Fibroblast of pulmonary artery (primary cell): ENCODE results near the gene CACNA1S.

ENCODE experiments used
- DNase-seq: peaks from one replicate; pipeline ENCODE4 v3.0.0-alpha.2; 2010; ENCODE audit warnings: low read depth
- H3K4me3 ChIP-seq: replicated peaks from 2 replicates; pipeline ENCODE4 v1.5.1; 2011; ENCODE audit warnings: low read depth, mild to moderate bottlenecking, control low read depth, low read length, moderate library complexity
- TF ChIP-seq, protein P1 (sequence below): IDR thresholded peaks from 2 replicates; pipeline ENCODE4 v1.5.1; 2011; ENCODE audit warnings: mild to moderate bottlenecking, control low read depth, low read length, inconsistent platforms; ENCODE audit errors: missing control alignments

The CACNA1S gene

DNA sequence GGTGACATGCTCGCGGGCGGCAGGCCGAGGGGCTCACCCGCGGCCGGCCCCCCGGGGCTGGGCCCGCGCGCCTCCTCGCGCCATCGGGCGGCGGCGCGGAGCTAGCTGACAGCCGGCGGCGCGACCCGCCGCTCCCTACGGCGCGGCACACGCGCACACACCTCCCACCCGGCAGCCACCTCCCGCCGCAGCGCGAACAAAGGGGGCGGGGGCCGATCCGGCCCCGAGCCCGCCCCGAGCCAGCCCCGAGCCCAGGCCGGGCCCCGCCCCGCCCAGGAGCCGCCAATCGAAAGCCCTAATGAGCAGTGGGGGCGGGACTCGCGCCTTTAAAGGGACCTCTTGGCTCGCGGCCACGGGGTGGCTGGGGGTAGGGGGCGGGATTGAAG lies 88.7 kb downstream of the CACNA1S start, which contains the start of gene KIF21B:
Gene KIF21B, minus strand, starts transcription at position 198 of the 386 bp plus-strand sequence. CDS start 331 bp downstream, outside the sequence.
- H3K4me3 ChIP-seq, result peak within 1 kb of the TSS; percentile 50
- TF ChIP-seq, protein P1, sequence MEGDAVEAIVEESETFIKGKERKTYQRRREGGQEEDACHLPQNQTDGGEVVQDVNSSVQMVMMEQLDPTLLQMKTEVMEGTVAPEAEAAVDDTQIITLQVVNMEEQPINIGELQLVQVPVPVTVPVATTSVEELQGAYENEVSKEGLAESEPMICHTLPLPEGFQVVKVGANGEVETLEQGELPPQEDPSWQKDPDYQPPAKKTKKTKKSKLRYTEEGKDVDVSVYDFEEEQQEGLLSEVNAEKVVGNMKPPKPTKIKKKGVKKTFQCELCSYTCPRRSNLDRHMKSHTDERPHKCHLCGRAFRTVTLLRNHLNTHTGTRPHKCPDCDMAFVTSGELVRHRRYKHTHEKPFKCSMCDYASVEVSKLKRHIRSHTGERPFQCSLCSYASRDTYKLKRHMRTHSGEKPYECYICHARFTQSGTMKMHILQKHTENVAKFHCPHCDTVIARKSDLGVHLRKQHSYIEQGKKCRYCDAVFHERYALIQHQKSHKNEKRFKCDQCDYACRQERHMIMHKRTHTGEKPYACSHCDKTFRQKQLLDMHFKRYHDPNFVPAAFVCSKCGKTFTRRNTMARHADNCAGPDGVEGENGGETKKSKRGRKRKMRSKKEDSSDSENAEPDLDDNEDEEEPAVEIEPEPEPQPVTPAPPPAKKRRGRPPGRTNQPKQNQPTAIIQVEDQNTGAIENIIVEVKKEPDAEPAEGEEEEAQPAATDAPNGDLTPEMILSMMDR, result no peak
- peak; percentile 46 for DNase-seq

DNA sequence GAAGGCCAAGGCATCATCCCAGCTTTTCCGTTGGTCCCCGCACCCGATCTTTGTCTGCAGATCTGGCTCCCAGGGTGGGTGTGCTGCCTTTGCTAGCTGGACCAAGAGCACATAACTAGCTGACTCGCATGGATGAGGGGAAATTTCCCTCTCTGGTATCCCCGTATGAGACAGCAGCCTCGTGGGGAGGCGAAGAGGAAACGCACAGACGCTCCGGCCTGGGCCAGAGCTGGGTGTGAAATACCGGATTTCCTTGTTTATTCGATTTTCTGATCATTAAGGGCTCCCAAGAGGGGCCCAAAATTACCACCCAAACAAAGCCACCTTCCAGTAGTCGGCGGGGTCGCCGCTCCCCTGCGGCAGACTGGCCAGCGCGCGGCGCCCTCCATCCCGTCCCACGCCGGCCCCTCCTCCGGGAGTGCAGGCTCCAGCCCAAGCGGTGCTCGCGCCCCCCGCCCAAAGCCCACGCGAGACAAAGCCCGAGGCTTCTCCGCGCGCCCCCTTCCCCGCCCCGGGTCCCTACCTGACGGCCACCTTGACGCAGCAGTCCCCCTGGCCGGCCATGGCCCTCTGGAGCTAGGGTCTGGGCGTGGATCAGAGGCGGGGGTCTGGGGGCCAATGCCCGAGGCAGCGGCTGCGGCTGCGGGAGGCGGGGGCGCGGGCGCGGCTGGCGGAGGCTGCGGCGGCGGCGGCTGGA lies 89.3 kb downstream of the CACNA1S start:
- DNase-seq, result no peak
- TF ChIP-seq, protein P1, result no peak
- H3K4me3 ChIP-seq, result peak overlapping the region; percentile 50

DNA sequence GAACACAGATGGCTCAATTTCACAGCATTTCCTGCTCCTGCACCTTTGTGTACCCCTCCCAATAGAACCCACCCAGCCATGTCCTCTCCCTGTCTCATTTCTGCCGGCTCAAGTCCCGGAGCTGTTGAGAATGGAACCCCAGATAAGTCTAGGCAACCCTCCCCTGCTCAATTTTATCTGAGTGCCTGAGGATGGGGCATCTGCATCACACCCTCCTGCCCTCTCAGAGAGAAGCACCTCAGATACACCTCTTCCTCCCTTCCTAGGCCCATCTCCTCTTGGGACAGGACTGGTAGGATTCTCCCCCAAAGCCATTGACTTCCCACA lies 89.8 kb downstream of the CACNA1S start:
- H3K4me3 ChIP-seq, result peak overlapping the region; percentile 50

DNA sequence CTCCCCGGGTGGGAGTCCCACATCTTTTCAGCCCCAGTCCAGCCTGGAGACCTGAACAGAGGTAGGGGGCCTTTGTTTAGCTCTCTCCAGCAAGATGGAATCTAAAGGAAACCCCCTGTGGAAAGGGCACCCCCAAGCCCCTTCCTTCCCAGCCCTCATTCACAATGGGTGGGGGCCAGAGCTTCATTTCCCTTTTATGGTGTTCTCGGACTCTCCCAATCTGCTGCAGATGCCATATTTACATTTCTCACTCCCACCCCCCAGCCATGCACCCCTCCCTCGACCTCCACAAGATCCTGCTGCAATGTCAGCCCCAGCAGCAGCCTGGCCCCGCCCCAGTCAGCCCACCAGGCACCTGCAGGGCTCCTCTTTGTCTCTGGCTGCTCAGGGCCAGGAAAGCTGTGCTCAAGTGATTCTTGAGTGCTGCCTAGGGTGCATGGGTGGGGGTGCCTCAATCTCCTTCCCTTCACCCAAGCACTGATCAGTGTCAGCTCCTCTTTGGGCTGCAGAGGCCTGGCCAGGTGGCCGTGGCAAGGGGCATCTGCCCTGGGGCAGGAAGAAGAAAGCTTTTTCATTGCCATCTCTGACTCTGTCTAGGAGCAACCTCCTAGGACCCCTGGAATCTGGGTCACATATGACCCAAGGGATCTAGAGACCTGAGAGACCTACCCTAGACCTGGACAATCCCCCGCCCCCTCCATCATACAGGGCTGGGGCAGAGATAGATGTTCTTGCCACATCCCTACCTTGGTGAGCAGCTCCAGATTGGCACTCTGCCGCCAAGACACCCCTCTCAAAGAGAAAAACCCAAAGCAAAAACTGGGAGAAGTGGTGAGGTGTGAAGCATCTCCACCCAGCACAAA lies 90.4 kb downstream of the CACNA1S start:
- no peak for DNase-seq
- H3K4me3 ChIP-seq, result no peak overlapping the region
- TF ChIP-seq, protein P1, result no peak

More for the DNA sequence above, 89.8 kb downstream of the CACNA1S start:
- no peak for DNase-seq
- TF ChIP-seq, protein P1, result no peak

DNA sequence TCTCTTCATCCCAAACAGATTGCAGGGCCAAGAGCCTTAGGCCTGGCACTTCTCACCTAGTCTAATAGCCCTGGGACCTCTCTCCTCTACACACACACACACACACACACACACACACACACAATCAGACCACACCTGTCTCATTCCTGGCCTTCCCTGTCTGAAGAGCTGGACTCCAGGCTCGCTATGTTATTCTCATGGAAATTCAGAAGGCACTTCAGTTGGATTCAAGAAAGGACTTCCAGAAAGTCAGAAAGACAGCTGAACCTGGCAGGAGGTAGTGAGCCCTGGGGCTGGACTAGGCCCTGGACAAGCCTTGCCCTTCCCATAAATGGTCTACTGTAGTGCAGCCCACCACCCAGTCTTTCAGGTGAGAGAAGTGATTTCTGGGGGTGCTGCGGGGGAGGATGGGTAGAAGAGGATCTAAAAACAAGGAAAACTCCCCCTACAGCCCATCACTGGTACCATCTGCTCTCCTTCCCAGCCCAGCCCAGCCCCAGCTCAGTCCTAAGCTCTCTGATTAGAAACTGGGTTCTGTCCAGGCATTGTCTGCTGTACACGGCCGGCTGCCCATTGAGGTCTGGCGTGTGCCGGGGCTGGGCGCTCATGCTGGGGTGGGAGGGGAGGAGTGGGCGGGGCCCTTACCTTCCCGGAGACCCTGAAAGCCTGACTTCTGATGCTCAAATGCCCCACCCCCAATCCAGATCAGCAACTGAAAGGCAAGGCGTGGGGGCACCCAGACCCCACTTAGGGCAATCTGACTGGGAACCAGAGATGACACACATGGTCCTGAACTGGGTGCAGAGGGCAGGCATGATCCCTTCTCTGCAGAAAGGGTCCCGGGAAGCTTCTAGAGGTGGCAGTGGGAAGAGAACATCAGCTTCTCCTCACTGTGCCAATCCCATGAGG lies 91.3 kb downstream of the CACNA1S start:
- TF ChIP-seq, protein P1, result peak; percentile 47
- no peak overlapping the region for H3K4me3 ChIP-seq
- peak; percentile 53 for DNase-seq

DNA sequence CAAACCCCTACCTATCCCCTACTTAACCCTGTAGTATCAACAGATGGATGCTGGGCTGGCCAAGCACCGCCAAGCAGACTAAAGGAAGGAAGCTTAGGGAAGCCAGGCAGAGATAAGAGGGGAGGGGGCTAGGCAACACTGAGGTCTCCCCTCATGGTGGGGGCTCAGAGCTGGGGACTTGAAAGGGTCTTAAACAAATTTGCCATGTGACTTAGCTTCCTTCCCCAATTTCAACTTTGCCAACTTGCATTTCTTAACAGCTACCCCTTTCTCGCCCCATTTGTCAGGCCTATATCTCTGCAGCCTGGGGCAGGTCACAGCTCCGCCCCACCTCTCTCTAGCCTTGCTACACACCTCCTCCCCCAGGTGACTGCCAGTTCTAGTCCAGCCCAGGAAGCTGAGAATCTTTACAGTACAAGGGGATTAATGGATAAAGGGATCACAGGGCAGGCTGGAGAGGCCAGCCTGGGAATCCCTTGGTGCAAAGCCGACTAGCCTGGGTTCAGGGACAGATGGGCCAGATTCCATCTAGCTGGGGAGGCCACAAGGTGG lies 92.1 kb downstream of the CACNA1S start:
- TF ChIP-seq, protein P1, result no peak
- H3K4me3 ChIP-seq, result no peak overlapping the region
- DNase-seq, result no peak
